ENCODE measurements around the gene PPIL1. TPM values are rescaled to one million over a fixed set of nuclear protein-coding genes. Genes with fewer than 3 reads are reported as not detected.

PPIL1 gene
- polyA plus RNA-seq, 1 donor from 2014 or later = 104 TPM

GRCh38 chr6:36809941-36810803 lies 64.4 kb downstream of the PPIL1 start:
- no peak overlapping the region for H3K4me2 ChIP-seq (ENCODE audit: low read length)
- H3K36me3 ChIP-seq (ENCODE audit: insufficient read depth, low read length) = no peaks in the 10 kb centered on the region
- no peak overlapping the region for H2AFZ ChIP-seq (ENCODE audit: low read depth, low read length)
- no peak for TF ChIP-seq TAF1 (IDR thresholded peaks at IDR 0.05; ENCODE audit: low read depth)
- no peaks in the 10 kb centered on the region for H3K9me3 ChIP-seq (ENCODE audit: low read length)
- H3K9ac ChIP-seq (ENCODE audit: low read length) = no peak overlapping the region
- no peaks in the 10 kb centered on the region for H3K27me3 ChIP-seq (ENCODE audit: insufficient read depth, low read depth, low read length)
- no peaks in the 10 kb centered on the region for H3K9me2 ChIP-seq (ENCODE audit: insufficient read depth, low read length)
- H4K20me1 ChIP-seq (ENCODE audit: insufficient read depth) = no peaks in the 10 kb centered on the region
- no peaks in the 10 kb centered on the region for H3F3A ChIP-seq (ENCODE audit: insufficient read depth, low read length, poor library complexity, severe bottlenecking)
- H3K79me2 ChIP-seq (replicated peaks; ENCODE audit: insufficient read depth, low read length) = no peaks in the 10 kb centered on the region
- H3K27ac ChIP-seq (ENCODE audit: low read length) = no peak overlapping the region
- H3K4me3 ChIP-seq (ENCODE audit: low read length) = no peak overlapping the region

GRCh38 chr6:36809156-36809555 lies 65.4 kb downstream of the PPIL1 start:
- TF ChIP-seq CTCF (IDR thresholded peaks at IDR 0.05; ENCODE audit: poor library complexity, severe bottlenecking) (no peak), RAD21 (conservative IDR thresholded peaks at IDR 0.05) (no peak), MXI1 (conservative IDR thresholded peaks at IDR 0.05; ENCODE audit: poor library complexity, severe bottlenecking) (no peak), TAF1 (IDR thresholded peaks at IDR 0.05; ENCODE audit: low read depth) (no peak), POLR2AphosphoS5 (IDR thresholded peaks at IDR 0.05) (no peak)
- no peak overlapping the region for H3K4me2 ChIP-seq (ENCODE audit: low read length)
- no peak overlapping the region for H3K9ac ChIP-seq (ENCODE audit: low read length)
- H3K27me3 ChIP-seq (ENCODE audit: insufficient read depth, low read depth, low read length) = no peaks in the 10 kb centered on the region
- no peaks in the 10 kb centered on the region for H3K79me2 ChIP-seq (replicated peaks; ENCODE audit: insufficient read depth, low read length)
- H3K4me3 ChIP-seq (ENCODE audit: low read length) = no peak overlapping the region
- H3K9me2 ChIP-seq (ENCODE audit: insufficient read depth, low read length) = no peaks in the 10 kb centered on the region
- no peak overlapping the region for H2AFZ ChIP-seq (ENCODE audit: low read depth, low read length)
- no peaks in the 10 kb centered on the region for H3F3A ChIP-seq (ENCODE audit: insufficient read depth, low read length, poor library complexity, severe bottlenecking)
- H3K27ac ChIP-seq (ENCODE audit: low read length) = no peak overlapping the region
- H3K36me3 ChIP-seq (ENCODE audit: insufficient read depth, low read length) = no peaks in the 10 kb centered on the region
- H3K9me3 ChIP-seq (ENCODE audit: low read length) = no peaks in the 10 kb centered on the region
- no peaks in the 10 kb centered on the region for H4K20me1 ChIP-seq (ENCODE audit: insufficient read depth)

- Histone ChIP-seq H3K9me3 (ENCODE audit: low read length) (no peaks in the 10 kb centered on the region), H3K36me3 (ENCODE audit: insufficient read depth, low read length) (no peaks in the 10 kb centered on the region), H3K79me2 (replicated peaks; ENCODE audit: insufficient read depth, low read length) (no peaks in the 10 kb centered on the region), H2AFZ (ENCODE audit: low read depth, low read length) (no peak overlapping the region), H3K4me2 (ENCODE audit: low read length) (no peak overlapping the region), H3F3A (ENCODE audit: insufficient read depth, low read length, poor library complexity, severe bottlenecking) (no peaks in the 10 kb centered on the region), H3K27me3 (ENCODE audit: insufficient read depth, low read depth, low read length) (no peaks in the 10 kb centered on the region), H4K20me1 (ENCODE audit: insufficient read depth) (no peaks in the 10 kb centered on the region), H3K9ac (ENCODE audit: low read length) (no peak overlapping the region), H3K27ac (ENCODE audit: low read length) (no peak overlapping the region), H3K4me3 (ENCODE audit: low read length) (no peak overlapping the region), H3K9me2 (ENCODE audit: insufficient read depth, low read length) (no peaks in the 10 kb centered on the region)
- TF ChIP-seq EP300 (conservative IDR thresholded peaks at IDR 0.05; ENCODE audit: poor library complexity, severe bottlenecking) (no peak), EZH2 (IDR thresholded peaks at IDR 0.05; ENCODE audit: borderline replicate concordance, insufficient read depth, low read length, poor library complexity, severe bottlenecking) (no peak), RAD21 (conservative IDR thresholded peaks at IDR 0.05) (no peak), CTCF (IDR thresholded peaks at IDR 0.05; ENCODE audit: poor library complexity, severe bottlenecking) (no peak), REST (IDR thresholded peaks at IDR 0.05; ENCODE audit: borderline replicate concordance) (no peak), SMC3 (conservative IDR thresholded peaks at IDR 0.05; ENCODE audit: poor library complexity) (no peak), MXI1 (conservative IDR thresholded peaks at IDR 0.05; ENCODE audit: poor library complexity, severe bottlenecking) (no peak), TAF1 (IDR thresholded peaks at IDR 0.05; ENCODE audit: low read depth) (no peak), POLR2AphosphoS5 (IDR thresholded peaks at IDR 0.05) (no peak)
These were observed 66.0 kb downstream of the PPIL1 start for GRCh38 chr6:36808634-36809033.

All from neural cell (in vitro differentiated cells).